SIG-M5 treated with dmso at 0.1 percent for 504 hours (cell line): Measurements from ENCODE around the gene XPNPEP1.

Experiments used
- DNase-seq: peaks from one replicate; lab custom pipeline; 2025; ENCODE audit not compliant: unreplicated experiment; lab: John Stamatoyannopoulos, UW

The XPNPEP1 gene

GRCh38 chr10:109820620-109821405 is 102.5 kb downstream of the XPNPEP1 start:
- DNase-seq: no peak

- no peak for DNase-seq
These were observed 103.5 kb downstream of the XPNPEP1 start for GRCh38 chr10:109819807-109820206.
